GM12878 (cell line): ENCODE results near the gene LMAN2. TPM values are rescaled to one million over a fixed set of nuclear protein-coding genes. Genes with fewer than 3 reads are reported as not detected.
A peak's percentile ranks its signal among the peaks of the same experiment; 100 is the strongest.

Source experiments
- ATAC-seq: fragments of 200-7000 bp; cut with Tn5 transposase; 3 replicates; pipeline ENCODE4 v1.9.1; 2020; ENCODE audit warnings: mild to moderate bottlenecking, moderate library complexity
- BruUV-seq: library from RNA; stranded (reverse); fragments of 400-500 nt; replicated peaks from 2 replicates; lab custom pipeline; 2021; lab: Mats Ljungman, UMichigan
- CTCF ChIA-PET: fragments of 300-600 bp; sonication (Branson Sonifier 250); formaldehyde crosslinking; extraction: SDS; loops from one replicate; lab custom pipeline; 2021; ENCODE audit warnings: inconsistent platforms; lab: Yijun Ruan, JAX
- POLR2A ChIA-PET: fragments of 350-600 bp; formaldehyde crosslinking; extraction: SDS; loops from one replicate; lab custom pipeline; 2021; ENCODE audit warnings: inconsistent platforms; lab: Charles Lee
- RAD21 ChIA-PET: fragments of 300-600 bp; sonication (Branson Sonifier 250); formaldehyde crosslinking; loops from one replicate; lab custom pipeline; 2023; ENCODE audit warnings: antibody characterized with exemption; ENCODE audit not compliant: unreplicated experiment; lab: Charles Lee
- SMC1A ChIA-PET: fragments of 300-600 bp; sonication (Branson Sonifier 250); formaldehyde crosslinking; loops from one replicate; lab custom pipeline; 2023; ENCODE audit not compliant: unreplicated experiment, uncharacterized antibody; lab: Charles Lee
- DNase-seq: peaks from one replicate; pipeline ENCODE4 v3.0.0-alpha.2; 2011; ENCODE audit warnings: low read depth, low spot score
- FAIRE-seq: peaks from 3 replicates; lab custom pipeline; 2011; peaks lifted over from hg19 to GRCh38; lab: Jason Lieb, UNC
- H2AFZ ChIP-seq: 2 replicates; pipeline ENCODE4 v1.6.0; 2011; ENCODE audit warnings: low read depth, low read length, control low read depth; ENCODE audit not compliant: control insufficient read depth
- H3K27ac ChIP-seq: 2 replicates; pipeline ENCODE4 v1.5.1; 2011; ENCODE audit warnings: control low read depth; ENCODE audit not compliant: control insufficient read depth, insufficient read depth
- H3K27me3 ChIP-seq, 2 experiments: replicated peaks in 1 of 2; 2 replicates each; pipeline versions ENCODE4 v1.6.0 to v1.6.1; 2011; ENCODE audit warnings: low read length in 1 of 2; ENCODE audit not compliant: control insufficient read depth in 2 of 2, insufficient read depth in 2 of 2
- H3K36me3 ChIP-seq, 2 experiments: 2 replicates each; pipeline ENCODE4 v1.5.1; 2011; ENCODE audit warnings: low read length in 1 of 2; ENCODE audit not compliant: control insufficient read depth in 2 of 2, insufficient read depth in 2 of 2
- H3K4me1 ChIP-seq: 2 replicates; pipeline ENCODE4 v1.6.1; 2011; ENCODE audit warnings: mild to moderate bottlenecking, low read length, moderate library complexity, mixed read lengths; ENCODE audit not compliant: control insufficient read depth, insufficient read depth
- H3K4me2 ChIP-seq: 2 replicates; pipeline ENCODE4 v1.6.0; 2011; ENCODE audit warnings: control low read depth; ENCODE audit not compliant: control insufficient read depth, insufficient read depth
- H3K4me3 ChIP-seq: fragments of 200-600 bp; sonication (generic); 2 replicates; pipeline ENCODE4 v1.5.1; 2016
- H3K79me2 ChIP-seq: 2 replicates; pipeline ENCODE4 v1.6.0; 2011; ENCODE audit warnings: low read length; ENCODE audit not compliant: control insufficient read depth, insufficient read depth
- H3K9ac ChIP-seq: 2 replicates; pipeline ENCODE4 v1.8.0; 2011; ENCODE audit warnings: low read length, control low read depth, mixed read lengths; ENCODE audit not compliant: control insufficient read depth, insufficient read depth
- H3K9me3 ChIP-seq: replicated peaks from 3 replicates; pipeline ENCODE4 v1.5.1; 2011; ENCODE audit warnings: mild to moderate bottlenecking, low read length; ENCODE audit not compliant: control insufficient read depth, insufficient read depth
- H4K20me1 ChIP-seq: 2 replicates; pipeline ENCODE4 v1.6.0; 2011; ENCODE audit not compliant: control insufficient read depth, insufficient read depth
- BCL11A ChIP-seq: IDR thresholded peaks from 2 replicates; pipeline ENCODE4 v1.6.1; 2011; ENCODE audit warnings: low read depth, low read length
- BCL3 ChIP-seq: IDR thresholded peaks from 2 replicates; pipeline ENCODE4 v1.6.1; 2011; ENCODE audit warnings: borderline replicate concordance, low read depth, mild to moderate bottlenecking, moderate library complexity, low read length; ENCODE audit not compliant: insufficient read depth, poor library complexity, severe bottlenecking
- CBX5 ChIP-seq: sonication (generic); IDR thresholded peaks from 2 replicates; pipeline ENCODE4 v1.6.1; 2016; ENCODE audit warnings: low read depth, moderate library complexity, mild to moderate bottlenecking, inconsistent platforms
- DPF2 ChIP-seq: fragments of 450-650 bp; IDR thresholded peaks from 2 replicates; pipeline ENCODE4 v1.6.1; 2017; ENCODE audit warnings: mild to moderate bottlenecking
- E2F4 ChIP-seq: IDR thresholded peaks from 2 replicates; pipeline ENCODE4 v1.6.1; 2012; ENCODE audit warnings: low read depth, low read length, improper control_type of control experiment
- KAT2A ChIP-seq: conservative IDR thresholded peaks from 2 replicates; pipeline ENCODE4 v1.6.1; 2011; ENCODE audit warnings: low read depth, low read length; ENCODE audit not compliant: control insufficient read depth
- MEF2B ChIP-seq: fragments of 450-650 bp; IDR thresholded peaks from 2 replicates; pipeline ENCODE4 v1.6.1; 2018; ENCODE audit warnings: mild to moderate bottlenecking, moderate library complexity; ENCODE audit not compliant: partially characterized antibody, poor library complexity, severe bottlenecking
- NKRF ChIP-seq: fragments of 450-650 bp; conservative IDR thresholded peaks from 2 replicates; pipeline ENCODE4 v1.6.1; 2017; ENCODE audit warnings: mild to moderate bottlenecking, moderate library complexity
- PAX8 ChIP-seq: fragments of 450-650 bp; IDR thresholded peaks from 2 replicates; pipeline ENCODE4 v1.6.1; 2017; ENCODE audit warnings: mild to moderate bottlenecking, moderate library complexity
- PBX3 ChIP-seq: IDR thresholded peaks from 2 replicates; pipeline ENCODE4 v1.6.1; 2011; ENCODE audit warnings: mild to moderate bottlenecking, low read depth, low read length, moderate library complexity; ENCODE audit not compliant: insufficient replicate concordance
- RBBP5 ChIP-seq: fragments of 200-600 bp; sonication (generic); conservative IDR thresholded peaks from 2 replicates; pipeline ENCODE4 v1.6.1; 2016
- RELB ChIP-seq: fragments of 450-650 bp; IDR thresholded peaks from 2 replicates; pipeline ENCODE4 v1.6.1; 2017; ENCODE audit warnings: low read depth, mild to moderate bottlenecking, moderate library complexity
- RFX5 ChIP-seq: IDR thresholded peaks from 2 replicates; pipeline ENCODE4 v1.6.1; 2011; ENCODE audit warnings: low read depth, low read length, improper control_type of control experiment
- SIN3A ChIP-seq: IDR thresholded peaks from 2 replicates; pipeline ENCODE4 v1.6.1; 2012; ENCODE audit warnings: low read depth, low read length, improper control_type of control experiment
- SIX5 ChIP-seq: IDR thresholded peaks from 2 replicates; pipeline ENCODE4 v1.6.1; 2011; ENCODE audit warnings: mild to moderate bottlenecking, low read depth, low read length, moderate library complexity; ENCODE audit not compliant: severe bottlenecking
- WGBS: methylation state at CpG from one replicate; pipeline ENCODE4 v1.1.6; 2016; ENCODE audit warnings: low lambda C conversion rate; ENCODE audit not compliant: insufficient replicate concordance, insufficient coverage; ENCODE audit errors: missing lambda C conversion rate; 5-methylcytosine and 5-hydroxymethylcytosine counted together
- in situ Hi-C: fragments of 300-500 bp; cut with MboI; formaldehyde crosslinking; loops from 9 replicates; pipeline ENCODE4 v1.14.3; 2018; ENCODE audit warnings: mixed read lengths
- intact Hi-C: fragments of 100-400 bp; cut with micrococcal nuclease; formaldehyde crosslinking; loops from one replicate; pipeline ENCODE4 v1.14.2; 2022; ENCODE audit not compliant: unreplicated experiment
- polyA plus RNA-seq, 11 experiments: library from polyadenylated mRNA; depleted of rRNA in 4 of 11; unstranded in 6 of 11; stranded (reverse) in 5 of 11; fragments of >200 nt; fragmentation: Nextera tagmentation in 4 of 11; fragmentation: Illumina TruSeq in 1 of 11; extraction: Ambion mirVana in 4 of 11; extraction: Trizol in 1 of 11; gene quantifications; 1 replicate in 1 of 11; 2 replicates in 10 of 11; pipeline versions ENCODE4 v1.2.1 to v1.2.3, GENCODE V29; 2011 to 2016; ENCODE audit warnings: inconsistent platforms in 2 of 11, missing spikeins in 2 of 11, low read depth in 1 of 11
- total RNA-seq, 4 experiments: library from RNA; depleted of rRNA in 3 of 4; stranded (reverse); fragments of >200 nt in 3 of 4; fragmentation: Illumina TruSeq in 1 of 4; extraction: Trizol in 1 of 4; gene quantifications; 2 replicates each; pipeline versions ENCODE4 v1.2.1 to v1.2.3, GENCODE V29; 2013 to 2021

LMAN2 gene
- total and polyA plus RNA-seq, 10 of the 15 experiments (the other 5 are each of a cell fraction or from before 2014, with no cell fraction given) = 2.4 to 264 (median 147) TPM

- peak; percentile 24 for ATAC-seq
- Histone ChIP-seq H3K4me3 (peak overlapping the region; percentile 86), H3K27me3 (no peaks in the 10 kb centered on the region), H3K4me1 (peaks cover 18% of the 10 kb centered on the region), H3K9ac (peak overlapping the region; percentile 72; the same call in 1 of the 2 replicates), H4K20me1 (no peaks in the 10 kb centered on the region), H3K27ac (peak overlapping the region; percentile 92), H3K4me2 (peak overlapping the region; percentile 83), H2AFZ (no peak overlapping the region; the same call in 1 of the 2 replicates), H3K79me2 (peaks cover 9% of the 10 kb centered on the region), H3K9me3 (no peaks in the 10 kb centered on the region), H3K36me3 (peaks cover 7% of the 10 kb centered on the region in 2 experiments; a peak in 3 of 4 replicates)
- ChIA-PET SMC1A (interaction anchor here (0.6 to 4.9 kb wide), 14 partner anchors 10 to 198 kb away, joined by 3 to 26 read pairs (median 4); partner anchors contain the start of gene DOK3), CTCF (interaction anchor here (0.6 to 3.6 kb wide), 32 partner anchors 8 to 314 kb away, joined by 3 to 56 read pairs (median 6); partner anchors contain the start of genes LMAN2, NSD1, PDLIM7 and SLC34A1), POLR2A (interaction anchor here (0.8 to 2.3 kb wide), 6 partner anchors 41 to 198 kb away, joined by 3 to 7 read pairs (median 3); partner anchors contain the start of genes LMAN2 and PDLIM7), RAD21 (interaction anchor here (0.8 to 1.9 kb wide), 6 partner anchors 10 to 197 kb away, joined by 3 to 9 read pairs (median 6); partner anchors contain the start of gene LMAN2)
- BruUV-seq = no TSS peak
- DNase-seq = no peak
- intact Hi-C loops = loop anchor here (5.0 kb wide), 2 partner anchors 51 to 191 kb away; no protein-coding TSS in a partner anchor
- peak; percentile 65 for FAIRE-seq
- WGBS = 2% methylated on average over 11 of the region's 20 CpGs
- in situ Hi-C loops = no loop called here
- TF ChIP-seq RELB (no peak), NKRF (peak; percentile 62), MEF2B (no peak), CBX5 (no peak), E2F4 (no peak), PAX8 (no peak), BCL3 (no peak), KAT2A (no peak), DPF2 (no peak), SIX5 (no peak), RFX5 (no peak), BCL11A (no peak), PBX3 (peak; percentile 42), RBBP5 (no peak), SIN3A (peak; percentile 94)
These were observed 40.6 kb downstream of the LMAN2 start for GRCh38 chr5:177310757-177311391.
